Measurements from ENCODE around the gene LRRN3. TPM values are rescaled to one million over a fixed set of nuclear protein-coding genes. Genes with fewer than 3 reads are reported as not detected.

The LRRN3 gene
- total RNA-seq, 6 experiments from 2014 or later: 0.19 to 0.31 (median 0.22) TPM; not detected in 2

GRCh38 chr7:111080495-111081105 lies 10.3 kb upstream of the LRRN3 start:
- WGBS (ENCODE audit: insufficient coverage, low coverage, low lambda C conversion rate, missing lambda C conversion rate): 100% methylated on average over 1 of the region's 1 CpG
- H3K36me3 ChIP-seq: no peaks in the 10 kb centered on the region

GRCh38 chr7:111081546-111082267 lies 9.2 kb upstream of the LRRN3 start:
- no peak overlapping the region for H3K27ac ChIP-seq
- H3K36me3 ChIP-seq: no peaks in the 10 kb centered on the region
- intact Hi-C loops (cut with DNase I): no loop called here
- no peaks in the 10 kb centered on the region for H3K9me3 ChIP-seq
- H3K4me3 ChIP-seq: no peak overlapping the region
- TF ChIP-seq CTCF (IDR thresholded peaks at IDR 0.05): no peak
- TF ChIP-seq POLR2A (IDR thresholded peaks at IDR 0.05): no peak
- DNase-seq (no peak), ATAC-seq (no peak)
- no peaks in the 10 kb centered on the region for H3K4me1 ChIP-seq
- WGBS (ENCODE audit: insufficient coverage, low coverage, low lambda C conversion rate, missing lambda C conversion rate): 92% methylated on average over 4 of the region's 4 CpGs
- H3K27me3 ChIP-seq: no peaks in the 10 kb centered on the region

More at GRCh38 chr7:111080495-111081105, 10.3 kb upstream of the LRRN3 start:
- Histone ChIP-seq H3K9me3 (no peaks in the 10 kb centered on the region), H3K4me3 (no peak overlapping the region), H3K27me3 (no peaks in the 10 kb centered on the region), H3K4me1 (no peaks in the 10 kb centered on the region), H3K27ac (no peak overlapping the region)
- intact Hi-C loops (cut with DNase I): no loop called here
- DNase-seq (no peak), ATAC-seq (no peak)
- TF ChIP-seq POLR2A (IDR thresholded peaks at IDR 0.05) (no peak), CTCF (IDR thresholded peaks at IDR 0.05) (no peak)

- H3K36me3 ChIP-seq: no peaks in the 10 kb centered on the region
- WGBS (ENCODE audit: insufficient coverage, low coverage, low lambda C conversion rate, missing lambda C conversion rate): 65% methylated on average over 4 of the region's 4 CpGs
- DNase-seq (no peak), ATAC-seq (no peak)
- H3K27ac ChIP-seq: no peak overlapping the region
- H3K9me3 ChIP-seq: no peaks in the 10 kb centered on the region
- no peaks in the 10 kb centered on the region for H3K4me1 ChIP-seq
- intact Hi-C loops (cut with DNase I): no loop called here
- H3K4me3 ChIP-seq: no peak overlapping the region
- TF ChIP-seq CTCF (IDR thresholded peaks at IDR 0.05): no peak
- no peak for TF ChIP-seq POLR2A (IDR thresholded peaks at IDR 0.05)
- H3K27me3 ChIP-seq: no peaks in the 10 kb centered on the region
Observed at GRCh38 chr7:111082351-111082750, 8.6 kb upstream of the LRRN3 start.

GRCh38 chr7:111083413-111083812 lies 7.5 kb upstream of the LRRN3 start:
- H3K27ac ChIP-seq: no peak overlapping the region
- no peak for TF ChIP-seq POLR2A (IDR thresholded peaks at IDR 0.05)
- no peak for TF ChIP-seq CTCF (IDR thresholded peaks at IDR 0.05)
- intact Hi-C loops (cut with DNase I): no loop called here
- ATAC-seq (peak; percentile 45 to 72 (median 58)), DNase-seq (no peak)
- WGBS (ENCODE audit: insufficient coverage, low coverage, low lambda C conversion rate, missing lambda C conversion rate): 39% methylated on average over 5 of the region's 5 CpGs
- no peaks in the 10 kb centered on the region for H3K27me3 ChIP-seq
- H3K9me3 ChIP-seq: no peaks in the 10 kb centered on the region
- no peaks in the 10 kb centered on the region for H3K4me1 ChIP-seq
- no peak overlapping the region for H3K4me3 ChIP-seq
- no peaks in the 10 kb centered on the region for H3K36me3 ChIP-seq

All from right lobe of liver (tissue), 6 donors.